ENCODE measurements around the gene NAV3.

Gene NAV3

GRCh38 chr12:77821699-77822203 lies 8.9 kb upstream of the NAV3 start:
- TF ChIP-seq, protein P1, sequence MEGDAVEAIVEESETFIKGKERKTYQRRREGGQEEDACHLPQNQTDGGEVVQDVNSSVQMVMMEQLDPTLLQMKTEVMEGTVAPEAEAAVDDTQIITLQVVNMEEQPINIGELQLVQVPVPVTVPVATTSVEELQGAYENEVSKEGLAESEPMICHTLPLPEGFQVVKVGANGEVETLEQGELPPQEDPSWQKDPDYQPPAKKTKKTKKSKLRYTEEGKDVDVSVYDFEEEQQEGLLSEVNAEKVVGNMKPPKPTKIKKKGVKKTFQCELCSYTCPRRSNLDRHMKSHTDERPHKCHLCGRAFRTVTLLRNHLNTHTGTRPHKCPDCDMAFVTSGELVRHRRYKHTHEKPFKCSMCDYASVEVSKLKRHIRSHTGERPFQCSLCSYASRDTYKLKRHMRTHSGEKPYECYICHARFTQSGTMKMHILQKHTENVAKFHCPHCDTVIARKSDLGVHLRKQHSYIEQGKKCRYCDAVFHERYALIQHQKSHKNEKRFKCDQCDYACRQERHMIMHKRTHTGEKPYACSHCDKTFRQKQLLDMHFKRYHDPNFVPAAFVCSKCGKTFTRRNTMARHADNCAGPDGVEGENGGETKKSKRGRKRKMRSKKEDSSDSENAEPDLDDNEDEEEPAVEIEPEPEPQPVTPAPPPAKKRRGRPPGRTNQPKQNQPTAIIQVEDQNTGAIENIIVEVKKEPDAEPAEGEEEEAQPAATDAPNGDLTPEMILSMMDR (IDR thresholded peaks at IDR 0.05; ENCODE audit: low read depth, low read length, poor library complexity, severe bottlenecking), result no peak
- no peak for TF ChIP-seq EZH2phosphoT487 (IDR thresholded peaks at IDR 0.05; ENCODE audit: borderline replicate concordance, low read length)
- no peaks in the 10 kb centered on the region for H3K79me2 ChIP-seq (ENCODE audit: control insufficient read depth, low read length)
- no peak overlapping the region for H3K27ac ChIP-seq (ENCODE audit: low read depth, low read length)
- no peaks in the 10 kb centered on the region for H3K9me2 ChIP-seq (replicated peaks; ENCODE audit: control insufficient read depth, low read length)
- H3K36me3 ChIP-seq (ENCODE audit: control insufficient read depth, low read length), result no peaks in the 10 kb centered on the region
- H3F3A ChIP-seq (ENCODE audit: control insufficient read depth, insufficient read depth), result no peaks in the 10 kb centered on the region
- no peaks in the 10 kb centered on the region for H4K20me1 ChIP-seq (ENCODE audit: control insufficient read depth, insufficient read depth, low read depth, low read length)
- no peaks in the 10 kb centered on the region for H3K27me3 ChIP-seq (ENCODE audit: control insufficient read depth, low read length)
- H3K9me3 ChIP-seq (ENCODE audit: control insufficient read depth, insufficient read depth, low read length), result no peaks in the 10 kb centered on the region
- no peak overlapping the region for H3K4me3 ChIP-seq (ENCODE audit: low read length)
- no peaks in the 10 kb centered on the region for H3K4me1 ChIP-seq (ENCODE audit: control insufficient read depth, low read length)
- no peak overlapping the region for H3K4me2 ChIP-seq (ENCODE audit: low read length)

DNA sequence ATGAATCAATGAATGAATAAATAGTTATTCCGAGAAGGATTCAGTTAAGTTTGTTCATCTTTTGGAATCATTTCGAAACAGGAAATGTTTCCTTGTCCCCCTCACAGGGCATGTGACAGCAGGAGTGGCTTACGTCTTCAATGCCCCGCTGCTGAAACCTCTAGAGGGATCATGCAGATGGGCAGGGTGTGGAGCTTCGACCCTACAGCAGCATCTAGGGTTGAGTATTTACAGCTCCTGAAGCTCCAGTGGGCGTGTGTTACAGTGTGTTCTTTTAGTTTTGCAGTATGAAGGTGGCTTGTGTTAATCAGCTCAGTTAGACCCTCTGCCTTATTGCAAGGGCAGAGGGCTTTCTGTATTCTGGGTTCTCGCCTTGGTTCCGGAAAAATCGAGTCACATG lies 2.6 kb downstream of the NAV3 start:
- H3K27ac ChIP-seq (ENCODE audit: low read depth, low read length), result no peak overlapping the region
- H3K27me3 ChIP-seq (ENCODE audit: control insufficient read depth, low read length), result no peaks in the 10 kb centered on the region
- H3K4me2 ChIP-seq (ENCODE audit: low read length), result no peak overlapping the region
- no peaks in the 10 kb centered on the region for H3K9me3 ChIP-seq (ENCODE audit: control insufficient read depth, insufficient read depth, low read length)
- H3K79me2 ChIP-seq (ENCODE audit: control insufficient read depth, low read length), result no peaks in the 10 kb centered on the region
- no peak for TF ChIP-seq EZH2phosphoT487 (IDR thresholded peaks at IDR 0.05; ENCODE audit: borderline replicate concordance, low read length)
- TF ChIP-seq, protein P1 (IDR thresholded peaks at IDR 0.05; ENCODE audit: low read depth, low read length, poor library complexity, severe bottlenecking), result no peak
- peaks cover 27% of the 10 kb centered on the region for H3K4me1 ChIP-seq (ENCODE audit: control insufficient read depth, low read length)
- H3K36me3 ChIP-seq (ENCODE audit: control insufficient read depth, low read length), result no peaks in the 10 kb centered on the region
- H3K9me2 ChIP-seq (replicated peaks; ENCODE audit: control insufficient read depth, low read length), result no peaks in the 10 kb centered on the region
- no peak overlapping the region for H3K4me3 ChIP-seq (ENCODE audit: low read length)
- H3F3A ChIP-seq (ENCODE audit: control insufficient read depth, insufficient read depth), result no peaks in the 10 kb centered on the region
- no peaks in the 10 kb centered on the region for H4K20me1 ChIP-seq (ENCODE audit: control insufficient read depth, insufficient read depth, low read depth, low read length)

DNA sequence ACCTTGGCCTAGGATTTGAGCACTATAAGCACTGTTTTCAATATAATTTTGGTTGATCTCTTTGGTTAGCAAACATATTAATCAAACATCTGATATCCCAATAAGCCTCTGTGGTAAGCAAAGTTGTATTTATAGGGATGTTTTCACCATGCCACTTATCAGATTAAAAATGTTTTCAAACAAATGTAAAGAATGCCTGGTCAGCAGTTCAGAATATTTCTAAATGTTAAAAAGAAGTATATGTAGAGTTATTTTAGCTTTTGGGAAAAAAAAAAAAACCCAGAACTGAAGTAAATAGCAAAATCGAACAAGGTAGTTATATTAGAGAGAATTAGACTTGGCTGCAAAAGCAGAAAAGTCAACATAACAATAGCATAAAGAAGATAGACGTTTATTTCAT lies 3.9 kb downstream of the NAV3 start:
- H3F3A ChIP-seq (ENCODE audit: control insufficient read depth, insufficient read depth), result no peaks in the 10 kb centered on the region
- no peaks in the 10 kb centered on the region for H4K20me1 ChIP-seq (ENCODE audit: control insufficient read depth, insufficient read depth, low read depth, low read length)
- no peaks in the 10 kb centered on the region for H3K9me3 ChIP-seq (ENCODE audit: control insufficient read depth, insufficient read depth, low read length)
- H3K9me2 ChIP-seq (replicated peaks; ENCODE audit: control insufficient read depth, low read length), result no peaks in the 10 kb centered on the region
- no peaks in the 10 kb centered on the region for H3K79me2 ChIP-seq (ENCODE audit: control insufficient read depth, low read length)
- H3K27ac ChIP-seq (ENCODE audit: low read depth, low read length), result no peak overlapping the region
- H3K4me1 ChIP-seq (ENCODE audit: control insufficient read depth, low read length), result peaks cover 20% of the 10 kb centered on the region
- no peak overlapping the region for H3K4me3 ChIP-seq (ENCODE audit: low read length)
- TF ChIP-seq, protein P1 (IDR thresholded peaks at IDR 0.05; ENCODE audit: low read depth, low read length, poor library complexity, severe bottlenecking), result no peak
- no peak for TF ChIP-seq EZH2phosphoT487 (IDR thresholded peaks at IDR 0.05; ENCODE audit: borderline replicate concordance, low read length)
- H3K4me2 ChIP-seq (ENCODE audit: low read length), result no peak overlapping the region
- H3K36me3 ChIP-seq (ENCODE audit: control insufficient read depth, low read length), result no peaks in the 10 kb centered on the region
- H3K27me3 ChIP-seq (ENCODE audit: control insufficient read depth, low read length), result no peaks in the 10 kb centered on the region
